Esophagus squamous epithelium (tissue), 5 donors: ENCODE data around the gene SMYD3. TPM values are rescaled to one million over a fixed set of nuclear protein-coding genes. Genes with fewer than 3 reads are reported as not detected.

Source experiments
- DNase-seq: peaks from one replicate; lab custom pipeline; 2025; lab: John Stamatoyannopoulos, UW
- H3K27ac ChIP-seq, 4 donors: fragments of 200-600 bp; sonication (generic); one replicate each; pipeline ENCODE4 v1.5.1; 2016 to 2019; ENCODE audit warnings: mild to moderate bottlenecking in 1 of 4
- H3K27me3 ChIP-seq, 4 donors: fragments of 200-600 bp; sonication (generic); 1 replicate in 3 of 4; 2 replicates in 1 of 4; pipeline versions ENCODE4 v1.5.1 to v1.6.0; 2017 to 2021; ENCODE audit warnings: antibody characterized with exemption in 1 of 4
- H3K36me3 ChIP-seq, 3 donors: fragments of 200-600 bp; sonication (generic); one replicate each; pipeline ENCODE4 v1.5.1; 2016 to 2019
- H3K4me1 ChIP-seq, 3 donors: fragments of 200-600 bp; sonication (generic); one replicate each; pipeline ENCODE4 v1.5.1; 2017 to 2019
- H3K4me3 ChIP-seq, 4 donors: fragments of 200-600 bp; sonication (generic); 1 replicate in 3 of 4; 2 replicates in 1 of 4; pipeline ENCODE4 v1.5.1; 2016 to 2019; ENCODE audit warnings: mild to moderate bottlenecking in 2 of 4, moderate library complexity in 1 of 4
- H3K9me3 ChIP-seq, 3 donors: fragments of 200-600 bp; sonication (generic); one replicate each; pipeline ENCODE4 v1.5.1; 2016 to 2019
- CTCF ChIP-seq, 6 experiments: fragments of 450-650 bp in 4 of 6; fragments of 200-600 bp in 2 of 6; sonication (generic) in 2 of 6; IDR thresholded peaks; one replicate each; pipeline ENCODE4 v1.5.1; 2016 to 2019; ENCODE audit warnings: antibody characterized with exemption in 6 of 6, mild to moderate bottlenecking in 4 of 6, moderate library complexity in 4 of 6
- POLR2A ChIP-seq, 4 donors: fragments of 450-650 bp; IDR thresholded peaks; one replicate each; pipeline ENCODE4 v1.6.1; 2017; ENCODE audit warnings: antibody characterized with exemption in 4 of 4, mild to moderate bottlenecking in 4 of 4, moderate library complexity in 3 of 4
- WGBS, 2 donors: methylation state at CpG; one replicate each; pipeline ENCODE4 v1.1.5; 2018; 5-methylcytosine and 5-hydroxymethylcytosine counted together
- intact Hi-C: fragments of 100-400 bp; cut with DNase I; formaldehyde crosslinking; loops from one replicate; pipeline ENCODE4 v1.15.0; 2022
- total RNA-seq, 4 donors: library from RNA; depleted of rRNA; stranded (reverse); fragments of >200 nt; gene quantifications; one replicate each; pipeline ENCODE4 v1.1.0, GENCODE V29; 2016
- donor health status: DM: yes; HTN: yes; CAD: no.

SMYD3 gene
- total RNA-seq, 4 donors from 2014 or later = 8.4 to 15.8 (median 11.5) TPM

- TF ChIP-seq POLR2A (IDR thresholded peaks at IDR 0.05) (no peak), CTCF (IDR thresholded peaks at IDR 0.05) (no peak)
- H3K4me3 ChIP-seq = no peak overlapping the region
- no peaks in the 10 kb centered on the region for H3K36me3 ChIP-seq
- H3K9me3 ChIP-seq = no peaks in the 10 kb centered on the region
- intact Hi-C loops = no loop called here
- H3K27me3 ChIP-seq = no peaks in the 10 kb centered on the region
- WGBS, 2 donors = 77% methylated on average over 6 of the region's 6 CpGs
- H3K27ac ChIP-seq = no peak overlapping the region
- DNase-seq = no peak
- no peaks in the 10 kb centered on the region for H3K4me1 ChIP-seq
Measured at GRCh38 chr1:246435421-246436041, 71.5 kb downstream of the SMYD3 start.

- Histone ChIP-seq H3K36me3 (no peaks in the 10 kb centered on the region), H3K9me3 (no peaks in the 10 kb centered on the region), H3K27ac (no peak overlapping the region), H3K27me3 (no peaks in the 10 kb centered on the region), H3K4me3 (no peak overlapping the region), H3K4me1 (no peaks in the 10 kb centered on the region)
- TF ChIP-seq CTCF (IDR thresholded peaks at IDR 0.05) (no peak), POLR2A (IDR thresholded peaks at IDR 0.05) (no peak)
- WGBS, 2 donors = 80 to 91% methylated on average over 5 of the region's 5 CpGs
- no peak for DNase-seq
- intact Hi-C loops = no loop called here
Measured at GRCh38 chr1:246434335-246434734, 72.7 kb downstream of the SMYD3 start.

- H3K4me3 ChIP-seq = no peak overlapping the region
- no peak overlapping the region for H3K27ac ChIP-seq
- H3K4me1 ChIP-seq = no peaks in the 10 kb centered on the region
- TF ChIP-seq CTCF (IDR thresholded peaks at IDR 0.05) (no peak), POLR2A (IDR thresholded peaks at IDR 0.05) (no peak)
- H3K36me3 ChIP-seq = no peaks in the 10 kb centered on the region
- 51 to 75% methylated on average over 6 to 8 of the region's 9 CpGs for WGBS, 2 donors
- DNase-seq = no peak
- H3K9me3 ChIP-seq = no peaks in the 10 kb centered on the region
- intact Hi-C loops = no loop called here
- no peaks in the 10 kb centered on the region for H3K27me3 ChIP-seq
Measured at GRCh38 chr1:246428542-246429308, 78.4 kb downstream of the SMYD3 start.

- H3K27me3 ChIP-seq = no peaks in the 10 kb centered on the region
- 74 to 79% methylated on average over 3 of the region's 3 CpGs for whole genome bisulfite sequencing, 2 donors
- H3K4me3 ChIP-seq = no peak overlapping the region
- no peak overlapping the region for H3K27ac ChIP-seq
- DNase-seq = no peak
- H3K36me3 ChIP-seq = no peaks in the 10 kb centered on the region
- TF ChIP-seq CTCF (IDR thresholded peaks at IDR 0.05) (no peak), POLR2A (IDR thresholded peaks at IDR 0.05) (no peak)
- H3K9me3 ChIP-seq = no peaks in the 10 kb centered on the region
- intact Hi-C loops = no loop called here
- H3K4me1 ChIP-seq = no peaks in the 10 kb centered on the region
Measured at GRCh38 chr1:246427611-246428010, 79.5 kb downstream of the SMYD3 start.

- no peaks in the 10 kb centered on the region for H3K36me3 ChIP-seq
- H3K27ac ChIP-seq = no peak overlapping the region
- no peaks in the 10 kb centered on the region for H3K9me3 ChIP-seq
- DNase-seq = no peak
- 89 to 95% methylated on average over 3 of the region's 3 CpGs for WGBS, 2 donors
- no peak overlapping the region for H3K4me3 ChIP-seq
- intact Hi-C loops = no loop called here
- H3K4me1 ChIP-seq = no peaks in the 10 kb centered on the region
- H3K27me3 ChIP-seq = no peaks in the 10 kb centered on the region
- TF ChIP-seq POLR2A (IDR thresholded peaks at IDR 0.05) = no peak
- no peak for TF ChIP-seq CTCF (IDR thresholded peaks at IDR 0.05)
Measured at GRCh38 chr1:246425895-246426294, 81.2 kb downstream of the SMYD3 start.
